Smooth muscle cell (in vitro differentiated cells): ENCODE data around the gene S100A12. TPM values are rescaled to one million over a fixed set of nuclear protein-coding genes. Genes with fewer than 3 reads are reported as not detected.

ENCODE experiments used
- DNase-seq: peaks from one replicate; lab custom pipeline; 2025; ENCODE audit not compliant: unreplicated experiment; lab: John Stamatoyannopoulos, UW
- H2AFZ ChIP-seq: fragments of 200-600 bp; sonication (generic); 2 replicates; pipeline ENCODE4 v1.6.0; 2016; ENCODE audit warnings: antibody characterized with exemption, low read depth, mild to moderate bottlenecking
- H3F3A ChIP-seq: fragments of 200-600 bp; sonication (generic); 2 replicates; pipeline ENCODE4 v1.6.0; 2017; ENCODE audit warnings: antibody characterized with exemption, low read depth
- H3K27ac ChIP-seq: fragments of 200-600 bp; sonication (generic); 2 replicates; pipeline ENCODE4 v1.5.1; 2016; ENCODE audit warnings: low read depth, mild to moderate bottlenecking
- H3K27me3 ChIP-seq: fragments of 200-600 bp; sonication (generic); 2 replicates; pipeline ENCODE4 v1.6.1; 2016; ENCODE audit warnings: low read depth, mild to moderate bottlenecking
- H3K36me3 ChIP-seq: fragments of 200-600 bp; sonication (generic); 2 replicates; pipeline ENCODE4 v1.5.1; 2016; ENCODE audit warnings: low read depth
- H3K4me1 ChIP-seq: fragments of 200-600 bp; sonication (generic); 2 replicates; pipeline ENCODE4 v1.5.1; 2016; ENCODE audit warnings: low read depth
- H3K4me2 ChIP-seq: fragments of 200-600 bp; sonication (generic); 2 replicates; pipeline ENCODE4 v1.6.0; 2016; ENCODE audit warnings: mild to moderate bottlenecking
- H3K4me3 ChIP-seq: fragments of 200-600 bp; sonication (generic); 2 replicates; pipeline ENCODE4 v1.5.1; 2016; ENCODE audit warnings: mild to moderate bottlenecking
- H3K79me2 ChIP-seq: fragments of 200-600 bp; sonication (generic); 2 replicates; pipeline ENCODE4 v1.6.0; 2016; ENCODE audit warnings: low read depth, mild to moderate bottlenecking
- H3K9ac ChIP-seq: fragments of 200-600 bp; sonication (generic); 2 replicates; pipeline ENCODE4 v1.6.0; 2016; ENCODE audit warnings: low read depth
- H3K9me3 ChIP-seq: fragments of 200-600 bp; sonication (generic); replicated peaks from 2 replicates; pipeline ENCODE4 v1.5.1; 2016; ENCODE audit warnings: low read depth
- H4K20me1 ChIP-seq: fragments of 200-600 bp; sonication (generic); 2 replicates; pipeline ENCODE4 v1.6.0; 2016; ENCODE audit warnings: low read depth
- WGBS: methylation state at CpG from one replicate; pipeline ENCODE4 v1.1.7; 2016; ENCODE audit warnings: low lambda C conversion rate; 5-methylcytosine and 5-hydroxymethylcytosine counted together
- polyA plus RNA-seq: library from polyadenylated mRNA; unstranded; fragments of >200 nt; fragmentation: Nextera tagmentation; extraction: Ambion mirVana; gene quantifications from 2 replicates; pipeline ENCODE4 v1.2.1, GENCODE V29; 2016
- total RNA-seq: library from RNA; depleted of rRNA; stranded (reverse); fragments of >200 nt; gene quantifications from 2 replicates; pipeline ENCODE4 v1.2.3, GENCODE V29; 2014
- TF ChIP-seq, protein P1 (sequence below): fragments of 200-600 bp; sonication (generic); IDR thresholded peaks from 2 replicates; pipeline ENCODE4 v1.5.1; 2017; ENCODE audit warnings: borderline replicate concordance, mild to moderate bottlenecking, antibody characterized with exemption; ENCODE audit not compliant: insufficient read depth, poor library complexity, severe bottlenecking

Gene S100A12
- total and polyA plus RNA-seq, 2 experiments from 2014 or later: not detected

DNA sequence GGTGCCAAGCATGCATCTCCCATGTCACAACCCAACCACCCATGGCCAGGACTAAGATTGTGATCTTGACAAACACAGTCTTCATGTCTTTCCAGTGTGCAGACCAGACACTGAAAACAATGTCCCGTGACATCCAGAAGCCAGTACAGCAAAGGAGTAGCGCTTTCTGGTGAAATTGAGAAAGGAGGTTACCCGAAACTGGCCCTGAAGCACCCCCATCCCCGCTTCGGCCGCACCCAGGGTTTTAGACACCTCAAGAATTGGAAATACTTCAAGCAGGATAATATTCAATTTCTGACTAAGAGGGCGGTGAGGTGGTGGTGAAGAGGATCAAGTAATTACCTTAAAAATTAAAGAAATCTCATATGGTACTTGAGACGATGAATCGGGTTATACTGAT lies 26.0 kb upstream of the S100A12 start:
- Histone ChIP-seq H3K27ac (no peak overlapping the region), H3K9me3 (no peaks in the 10 kb centered on the region), H3K4me3 (no peak overlapping the region), H3K4me1 (no peaks in the 10 kb centered on the region), H3K36me3 (no peaks in the 10 kb centered on the region), H3K9ac (no peak overlapping the region), H3K27me3 (no peaks in the 10 kb centered on the region), H3K4me2 (no peak overlapping the region), H3F3A (no peaks in the 10 kb centered on the region), H3K79me2 (no peaks in the 10 kb centered on the region), H2AFZ (no peak overlapping the region), H4K20me1 (no peaks in the 10 kb centered on the region)
- TF ChIP-seq, protein P1, sequence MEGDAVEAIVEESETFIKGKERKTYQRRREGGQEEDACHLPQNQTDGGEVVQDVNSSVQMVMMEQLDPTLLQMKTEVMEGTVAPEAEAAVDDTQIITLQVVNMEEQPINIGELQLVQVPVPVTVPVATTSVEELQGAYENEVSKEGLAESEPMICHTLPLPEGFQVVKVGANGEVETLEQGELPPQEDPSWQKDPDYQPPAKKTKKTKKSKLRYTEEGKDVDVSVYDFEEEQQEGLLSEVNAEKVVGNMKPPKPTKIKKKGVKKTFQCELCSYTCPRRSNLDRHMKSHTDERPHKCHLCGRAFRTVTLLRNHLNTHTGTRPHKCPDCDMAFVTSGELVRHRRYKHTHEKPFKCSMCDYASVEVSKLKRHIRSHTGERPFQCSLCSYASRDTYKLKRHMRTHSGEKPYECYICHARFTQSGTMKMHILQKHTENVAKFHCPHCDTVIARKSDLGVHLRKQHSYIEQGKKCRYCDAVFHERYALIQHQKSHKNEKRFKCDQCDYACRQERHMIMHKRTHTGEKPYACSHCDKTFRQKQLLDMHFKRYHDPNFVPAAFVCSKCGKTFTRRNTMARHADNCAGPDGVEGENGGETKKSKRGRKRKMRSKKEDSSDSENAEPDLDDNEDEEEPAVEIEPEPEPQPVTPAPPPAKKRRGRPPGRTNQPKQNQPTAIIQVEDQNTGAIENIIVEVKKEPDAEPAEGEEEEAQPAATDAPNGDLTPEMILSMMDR: no peak
- 91% methylated on average over 9 of the region's 9 CpGs for WGBS
- DNase-seq: no peak

DNA sequence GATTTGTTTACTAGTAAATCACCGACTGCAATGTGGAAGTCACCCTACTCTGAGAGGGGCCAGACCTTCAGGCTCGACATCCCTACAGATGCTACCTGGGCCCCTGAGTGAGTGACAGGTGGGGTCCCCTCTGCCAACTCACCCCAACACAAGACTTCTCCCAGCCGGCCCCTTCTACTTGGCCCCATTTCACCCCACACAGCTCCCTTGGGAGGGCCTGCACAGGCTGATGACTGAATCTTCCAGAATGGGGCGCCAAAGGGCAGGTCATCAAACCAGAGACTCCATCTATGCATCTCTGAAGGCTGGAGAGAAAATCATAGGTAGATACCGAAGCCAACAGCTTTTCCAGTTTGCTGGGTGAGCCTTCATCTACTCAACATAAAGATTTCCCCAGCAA lies 24.8 kb upstream of the S100A12 start:
- Histone ChIP-seq H3K9me3 (no peaks in the 10 kb centered on the region), H3K4me2 (no peak overlapping the region)

DNA sequence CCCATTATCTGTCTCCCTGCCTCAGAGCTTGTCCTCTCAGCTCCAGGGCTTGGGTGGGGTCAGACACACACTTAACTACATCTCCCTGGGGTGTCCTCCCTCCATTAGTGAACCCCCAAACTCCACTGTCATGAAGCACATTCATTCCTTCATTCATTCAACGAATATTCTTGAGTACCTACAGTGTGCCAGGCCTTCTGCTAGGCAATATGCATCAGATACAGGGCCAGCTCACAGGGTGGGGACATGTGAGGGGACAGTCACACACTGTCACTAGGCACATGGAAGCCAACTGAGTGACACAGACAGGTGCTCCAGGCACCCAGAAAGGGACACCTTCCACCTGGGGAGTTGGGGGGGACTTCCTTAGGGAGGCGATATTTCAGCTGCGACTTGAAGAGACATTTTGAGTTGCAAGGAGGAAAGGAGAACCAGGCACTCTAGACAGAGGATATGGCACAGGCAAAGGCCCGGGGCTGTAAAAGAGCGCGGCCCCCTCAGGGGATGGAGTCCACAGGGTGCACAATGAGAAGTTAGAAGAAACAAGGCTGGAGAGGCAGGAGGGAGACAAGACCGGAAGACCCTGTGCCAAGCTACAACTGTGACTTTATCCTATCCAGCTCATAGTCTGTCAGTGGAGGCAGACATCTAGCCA lies 24.1 kb upstream of the S100A12 start:
- Histone ChIP-seq H3K4me1 (no peaks in the 10 kb centered on the region), H4K20me1 (no peaks in the 10 kb centered on the region), H3K36me3 (no peaks in the 10 kb centered on the region), H2AFZ (no peak overlapping the region), H3K79me2 (no peaks in the 10 kb centered on the region), H3K4me3 (no peak overlapping the region), H3K27ac (no peak overlapping the region), H3K9ac (no peak overlapping the region), H3F3A (no peaks in the 10 kb centered on the region), H3K9me3 (no peaks in the 10 kb centered on the region), H3K27me3 (no peaks in the 10 kb centered on the region), H3K4me2 (no peak overlapping the region)
- TF ChIP-seq, protein P1: no peak
- WGBS: 86% methylated on average over 7 of the region's 7 CpGs
- no peak for DNase-seq

More for the DNA sequence above, 24.8 kb upstream of the S100A12 start:
- Histone ChIP-seq H3K4me1 (no peaks in the 10 kb centered on the region), H3K4me3 (no peak overlapping the region), H3K9ac (no peak overlapping the region), H2AFZ (no peak overlapping the region), H3K36me3 (no peaks in the 10 kb centered on the region), H3K79me2 (no peaks in the 10 kb centered on the region), H4K20me1 (no peaks in the 10 kb centered on the region), H3K27ac (no peak overlapping the region), H3K27me3 (no peaks in the 10 kb centered on the region), H3F3A (no peaks in the 10 kb centered on the region)
- TF ChIP-seq, protein P1: no peak
- WGBS: 69% methylated on average over 5 of the region's 5 CpGs
- no peak for DNase-seq
